Skin epidermis (tissue), 12 donors: ENCODE results near the gene RAPGEF5.
"Not testable (repeated sequence)": the region's sequence is repeated elsewhere in the genome, so short reads cannot be mapped to it uniquely, and the experiment has no call there.

Experiments used
- H3K27ac ChIP-seq, 21 experiments: fragments of 200-600 bp; sonication (generic) in 11 of 21; one replicate each; pipeline ENCODE4 v1.5.0; 2020; ENCODE audit warnings: mild to moderate bottlenecking in 3 of 21, inconsistent platforms in 2 of 21, moderate library complexity in 2 of 21
- H3K4me3 ChIP-seq, 7 experiments: fragments of 200-600 bp; sonication (generic) in 2 of 7; one replicate each; pipeline ENCODE4 v1.5.0; 2020; ENCODE audit warnings: inconsistent platforms in 2 of 7, mild to moderate bottlenecking in 2 of 7, moderate library complexity in 1 of 7

RAPGEF5 gene

GRCh38 chr7:22113041-22113440 lies 243.9 kb downstream of the RAPGEF5 start:
- no peak overlapping the region for H3K27ac ChIP-seq
- no peak overlapping the region for H3K4me3 ChIP-seq

GRCh38 chr7:22111661-22112060 lies 245.3 kb downstream of the RAPGEF5 start:
- no peak overlapping the region for H3K27ac ChIP-seq
- no peak overlapping the region for H3K4me3 ChIP-seq

- H3K27ac ChIP-seq, result no peak overlapping the region
Measured at GRCh38 chr7:22110881-22111280, 246.1 kb downstream of the RAPGEF5 start.

DNA sequence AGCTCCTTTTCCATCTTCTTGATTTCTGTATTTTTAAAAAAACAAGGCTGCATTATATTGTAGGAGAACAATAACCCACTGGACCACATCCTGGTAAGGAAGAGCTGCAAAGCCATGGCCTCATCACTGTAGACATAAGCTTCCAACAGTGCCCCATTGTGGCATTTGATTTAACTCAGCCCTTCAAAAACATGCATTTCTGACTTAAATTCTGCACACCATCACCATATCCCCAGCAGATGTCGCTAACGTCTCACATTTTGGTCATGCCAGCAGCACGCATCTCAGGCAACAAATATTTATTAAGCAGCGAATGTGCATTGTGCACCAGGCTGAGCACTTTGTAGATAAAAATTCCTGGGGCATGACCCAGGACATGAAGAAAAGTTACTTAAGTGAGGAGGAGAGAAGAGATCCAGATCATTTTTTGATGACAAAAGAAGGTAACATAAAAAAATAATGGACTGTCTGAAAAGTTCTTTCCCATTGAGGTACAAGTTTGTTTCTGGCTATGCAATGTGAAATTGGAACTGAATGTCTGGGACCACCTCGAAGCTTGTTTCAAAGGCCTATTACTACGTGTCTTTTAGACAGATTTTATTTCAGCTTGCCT lies 246.6 kb downstream of the RAPGEF5 start:
- Histone ChIP-seq H3K4me3 (no peak overlapping the region), H3K27ac (no peak overlapping the region)

More at GRCh38 chr7:22110881-22111280, 246.1 kb downstream of the RAPGEF5 start:
- no peak overlapping the region for H3K4me3 ChIP-seq

DNA sequence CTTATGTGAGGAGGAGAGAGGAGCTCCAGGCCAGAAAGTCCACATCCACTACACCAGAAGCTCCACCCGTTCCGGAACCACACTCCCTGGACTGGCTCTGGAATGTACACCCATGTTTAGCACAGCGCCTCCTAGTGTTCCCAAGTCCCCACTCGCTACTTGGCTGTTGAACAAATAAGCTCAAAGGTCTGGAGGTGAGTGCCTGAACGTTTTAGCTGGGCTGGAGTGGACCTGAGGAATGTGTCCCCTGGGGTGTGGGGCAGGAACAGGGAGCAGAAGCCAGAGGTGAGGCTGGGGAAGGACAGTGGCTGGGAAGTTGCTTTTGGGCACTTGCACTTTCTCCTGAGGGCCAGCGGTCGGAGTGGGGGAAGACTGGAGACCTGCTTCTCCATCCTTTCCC lies 247.2 kb downstream of the RAPGEF5 start:
- H3K4me3 ChIP-seq, result no peak overlapping the region
- no peak overlapping the region for H3K27ac ChIP-seq

GRCh38 chr7:22108151-22108845 lies 248.7 kb downstream of the RAPGEF5 start:
- Histone ChIP-seq H3K27ac (no peak overlapping the region), H3K4me3 (no peak overlapping the region)

- no peak overlapping the region for H3K27ac ChIP-seq
- no peak overlapping the region for H3K4me3 ChIP-seq
Measured at GRCh38 chr7:22105550-22105949, 251.4 kb downstream of the RAPGEF5 start.

GRCh38 chr7:22094413-22095342 lies 262.3 kb downstream of the RAPGEF5 start:
- no peak overlapping the region for H3K4me3 ChIP-seq
- peak overlapping the region in 4 of 21 experiments; percentile 4 to 81 (median 46) for H3K27ac ChIP-seq

DNA sequence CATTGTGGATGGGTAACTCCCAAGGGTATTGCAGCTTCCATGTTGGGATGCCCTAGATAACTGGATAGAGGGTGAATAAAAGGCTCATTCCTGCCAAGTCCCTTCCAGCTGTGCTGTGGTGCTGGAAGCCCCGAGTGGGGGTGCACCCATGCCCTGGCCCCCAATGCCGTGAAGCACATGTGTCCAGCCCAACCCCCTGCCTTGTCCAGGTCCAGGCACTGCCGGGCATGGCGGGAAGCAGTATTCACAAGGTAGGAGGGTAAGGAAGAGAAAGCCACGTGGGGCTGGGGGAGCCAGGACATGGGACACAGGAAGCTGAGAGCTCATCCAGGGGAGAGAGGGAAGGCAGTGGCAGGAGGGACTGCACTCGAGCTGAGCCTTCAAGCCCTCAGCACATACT lies 263.0 kb downstream of the RAPGEF5 start:
- no peak overlapping the region for H3K4me3 ChIP-seq
- peak overlapping the region in 9 of 21 experiments; percentile 10 to 81 (median 38) for H3K27ac ChIP-seq

GRCh38 chr7:22093001-22093400 lies 264.0 kb downstream of the RAPGEF5 start:
- peak overlapping the region in 2 of 21 experiments; percentile 16 to 81 for H3K27ac ChIP-seq
- no peak overlapping the region for H3K4me3 ChIP-seq

GRCh38 chr7:22090958-22091525 lies 265.9 kb downstream of the RAPGEF5 start:
- not testable (repeated sequence) for H3K4me3 ChIP-seq, H3K27ac ChIP-seq

DNA sequence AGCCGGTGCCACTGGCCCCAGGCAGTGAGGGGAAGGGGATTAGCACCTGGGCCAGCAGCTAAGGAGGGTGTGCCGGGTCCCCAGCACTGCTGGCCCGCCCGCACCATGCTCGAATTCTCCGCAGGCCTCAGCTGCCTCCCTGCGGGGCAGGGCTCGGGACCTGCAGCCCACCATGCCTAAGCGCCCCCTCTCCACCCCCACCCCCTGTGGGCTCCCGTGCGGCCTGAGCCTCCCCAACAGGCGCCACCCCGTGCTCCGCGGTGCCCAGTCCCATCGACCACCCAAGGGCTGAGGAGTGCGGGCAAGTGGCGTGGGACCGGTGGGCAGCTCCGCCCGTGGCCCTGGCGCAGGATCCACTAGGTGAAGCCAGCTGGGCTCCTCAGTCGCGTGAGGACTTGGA lies 266.4 kb downstream of the RAPGEF5 start:
- H3K27ac ChIP-seq, result no peak overlapping the region

GRCh38 chr7:22090107-22090506 lies 266.8 kb downstream of the RAPGEF5 start:
- no peak overlapping the region for H3K4me3 ChIP-seq
- H3K27ac ChIP-seq, result no peak overlapping the region

More for the DNA sequence above, 266.4 kb downstream of the RAPGEF5 start:
- no peak overlapping the region for H3K4me3 ChIP-seq

- no peak overlapping the region for H3K27ac ChIP-seq
Measured at GRCh38 chr7:22088827-22089226, 268.1 kb downstream of the RAPGEF5 start.

DNA sequence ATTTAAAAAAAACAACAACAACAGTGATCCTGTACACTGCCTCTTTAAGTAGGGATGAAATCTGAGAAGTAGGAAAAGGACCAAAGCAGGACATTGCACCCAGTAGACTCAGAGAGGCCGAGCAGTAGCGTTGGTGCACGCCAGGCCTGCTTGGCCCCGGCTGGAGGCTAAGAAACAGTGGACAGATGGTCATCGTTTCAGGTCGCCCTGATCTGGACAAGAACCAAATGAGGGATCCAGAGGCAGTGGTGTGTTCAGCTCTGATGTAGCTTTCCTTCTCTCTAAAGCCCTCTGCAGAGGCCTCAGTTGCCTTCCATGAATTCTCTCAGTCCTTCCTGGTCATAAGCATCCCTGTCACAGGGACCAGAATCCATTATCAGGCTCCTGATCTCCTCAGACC lies 269.1 kb downstream of the RAPGEF5 start:
- Histone ChIP-seq H3K27ac (no peak overlapping the region), H3K4me3 (no peak overlapping the region)

More at GRCh38 chr7:22088827-22089226, 268.1 kb downstream of the RAPGEF5 start:
- no peak overlapping the region for H3K4me3 ChIP-seq

DNA sequence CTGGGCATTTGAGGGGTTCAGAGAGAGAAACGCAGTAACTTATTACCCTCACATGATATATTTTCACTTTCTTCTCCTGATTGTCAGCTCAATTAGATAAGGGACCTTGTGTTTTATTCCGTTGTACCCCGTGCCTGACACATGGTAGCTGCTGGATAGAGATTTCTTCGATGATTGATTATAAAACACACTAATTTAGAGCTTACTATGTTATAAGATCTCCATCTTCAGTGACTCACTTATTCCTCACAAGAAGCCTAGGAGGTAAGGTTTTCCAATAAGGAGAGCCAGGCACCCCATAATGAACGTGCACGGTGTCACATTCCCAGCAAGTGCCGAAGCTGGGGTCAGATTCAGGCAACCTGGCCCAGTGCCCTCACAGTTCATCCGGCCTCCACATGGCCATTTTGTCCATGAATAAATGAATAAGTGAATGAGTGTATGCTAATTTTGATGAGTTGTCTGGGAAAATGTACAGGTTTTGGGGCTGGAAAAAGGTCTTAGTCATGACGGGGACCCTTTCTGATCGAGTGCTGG lies 273.2 kb downstream of the RAPGEF5 start:
- peak overlapping the region in 19 of 21 experiments; percentile 39 to 86 (median 65) for H3K27ac ChIP-seq
- H3K4me3 ChIP-seq, result peak overlapping the region; percentile 38 to 61 (median 49)

GRCh38 chr7:22082886-22083703 lies 273.9 kb downstream of the RAPGEF5 start:
- H3K4me3 ChIP-seq, result peak overlapping the region; percentile 38 to 61 (median 49)
- H3K27ac ChIP-seq, result peak overlapping the region in 19 of 21 experiments; percentile 39 to 86 (median 65)

DNA sequence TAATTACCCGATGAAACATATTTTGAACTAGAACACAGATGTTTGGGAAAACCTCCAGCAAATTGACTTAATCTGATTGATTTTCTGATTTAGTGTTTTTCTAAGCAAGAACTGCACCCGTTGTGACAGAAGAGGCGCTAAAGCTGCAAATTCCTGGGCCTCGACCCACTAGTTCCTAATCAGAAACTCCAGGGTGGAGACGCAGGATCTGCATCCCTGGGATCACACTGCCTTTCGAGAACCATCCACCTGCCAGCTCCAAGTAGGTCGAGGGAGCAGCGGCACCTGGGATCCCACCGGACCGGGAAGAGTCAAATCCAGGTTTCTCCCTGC lies 274.4 kb downstream of the RAPGEF5 start:
- Histone ChIP-seq H3K4me3 (peak overlapping the region; percentile 38 to 61 (median 49)), H3K27ac (peak overlapping the region in 12 of 21 experiments; percentile 56 to 86 (median 74))

GRCh38 chr7:22080219-22080618 lies 276.7 kb downstream of the RAPGEF5 start:
- not testable (repeated sequence) for H3K27ac ChIP-seq, H3K4me3 ChIP-seq
